HEK293T (cell line): ENCODE measurements around the gene TMEM94.

Source experiments
- ARNT ChIP-seq: fragments of 450-650 bp; IDR thresholded peaks from 2 replicates; pipeline ENCODE4 v1.6.1; 2017; ENCODE audit warnings: mild to moderate bottlenecking
- FOXA1 ChIP-seq: fragments of 450-650 bp; IDR thresholded peaks from 2 replicates; pipeline ENCODE4 v1.6.1; 2016; ENCODE audit warnings: mild to moderate bottlenecking
- FOXM1 ChIP-seq: fragments of 450-650 bp; IDR thresholded peaks from 2 replicates; pipeline ENCODE4 v1.6.1; 2017; ENCODE audit warnings: mild to moderate bottlenecking, borderline replicate concordance
- LEF1 ChIP-seq: fragments of 450-650 bp; IDR thresholded peaks from 2 replicates; pipeline ENCODE4 v1.6.1; 2017; ENCODE audit warnings: mild to moderate bottlenecking, borderline replicate concordance
- PKNOX1 ChIP-seq: fragments of 450-650 bp; IDR thresholded peaks from 2 replicates; pipeline ENCODE4 v1.6.1; 2016
- SP1 ChIP-seq: fragments of 450-650 bp; IDR thresholded peaks from 2 replicates; pipeline ENCODE4 v1.6.1; 2017
- SUZ12 ChIP-seq: fragments of 450-650 bp; IDR thresholded peaks from 2 replicates; pipeline ENCODE4 v1.6.1; 2016; ENCODE audit warnings: mild to moderate bottlenecking
- TARDBP ChIP-seq: fragments of 450-650 bp; IDR thresholded peaks from 2 replicates; pipeline ENCODE4 v1.6.1; 2016

GRCh38 chr17:75540923-75541503 is 84.6 kb downstream of the TMEM94 start:
- no peak for TF ChIP-seq PKNOX1
- TF ChIP-seq FOXM1, result no peak
- no peak for TF ChIP-seq TARDBP
- no peak for TF ChIP-seq FOXA1
- no peak for TF ChIP-seq SP1
- no peak for TF ChIP-seq SUZ12
- TF ChIP-seq ARNT, result no peak
- no peak for TF ChIP-seq LEF1
